HepG2 (cell line): ENCODE measurements around the gene AMZ2. TPM values are rescaled to one million over a fixed set of nuclear protein-coding genes. Genes with fewer than 3 reads are reported as not detected.

ENCODE experiments used
- BRD4 ChIP-seq: sonication (generic); formaldehyde crosslinking; IDR thresholded peaks from 2 replicates; pipeline ENCODE4 v1.4.0; 2020; ENCODE audit warnings: missing genetic modification reagents
- CENPX ChIP-seq: sonication (generic); formaldehyde crosslinking; IDR thresholded peaks from 2 replicates; pipeline ENCODE4 v1.9.0; 2021; ENCODE audit warnings: mild to moderate bottlenecking, missing genetic modification reagents, moderate library complexity
- SP2 ChIP-seq: sonication (generic); formaldehyde crosslinking; IDR thresholded peaks from 2 replicates; pipeline ENCODE4 v1.5.1; 2020; ENCODE audit warnings: mild to moderate bottlenecking, missing genetic modification reagents
- YEATS4 ChIP-seq: sonication (generic); formaldehyde crosslinking; IDR thresholded peaks from 2 replicates; pipeline ENCODE4 v1.4.0; 2020; ENCODE audit warnings: missing genetic modification reagents, borderline replicate concordance
- ZMYM3 ChIP-seq: sonication (generic); formaldehyde crosslinking; IDR thresholded peaks from 2 replicates; pipeline ENCODE4 v1.5.1; 2020; ENCODE audit warnings: mild to moderate bottlenecking, missing genetic modification reagents
- ZNF292 ChIP-seq: sonication (generic); formaldehyde crosslinking; IDR thresholded peaks from 2 replicates; pipeline ENCODE4 v1.8.1; 2022; ENCODE audit warnings: mild to moderate bottlenecking, low read depth, missing genetic modification reagents, borderline replicate concordance
- ZNF335 ChIP-seq: sonication (generic); formaldehyde crosslinking; IDR thresholded peaks from 2 replicates; pipeline ENCODE4 v1.4.0; 2020; ENCODE audit warnings: missing genetic modification reagents
- ZNF350 ChIP-seq: sonication (generic); formaldehyde crosslinking; IDR thresholded peaks from 2 replicates; pipeline ENCODE4 v1.4.0; 2020; ENCODE audit warnings: mild to moderate bottlenecking, low read depth, missing genetic modification reagents, borderline replicate concordance
- ZNF547 ChIP-seq: sonication (generic); formaldehyde crosslinking; IDR thresholded peaks from 2 replicates; pipeline ENCODE4 v1.5.1; 2020; ENCODE audit warnings: mild to moderate bottlenecking, missing genetic modification reagents
- ZNF598 ChIP-seq: sonication (generic); formaldehyde crosslinking; IDR thresholded peaks from 2 replicates; pipeline ENCODE4 v1.5.1; 2020; ENCODE audit warnings: mild to moderate bottlenecking, missing genetic modification reagents, borderline replicate concordance
- polyA plus RNA-seq, 8 experiments: library from polyadenylated mRNA; depleted of rRNA in 3 of 8; stranded (reverse) in 7 of 8; unstranded in 1 of 8; fragments of >200 nt; fragmentation: Illumina TruSeq in 4 of 8; extraction: Trizol in 4 of 8; gene quantifications; 2 replicates each; pipeline versions ENCODE4 v1.2.1 to v1.2.3, GENCODE V29; 2011 to 2016; ENCODE audit warnings: low read depth in 4 of 8, missing spikeins in 1 of 8, mixed read lengths in 1 of 8; ENCODE audit not compliant: insufficient read depth in 1 of 8
- total RNA-seq, 5 experiments: library from RNA; depleted of rRNA; stranded (reverse); fragments of >200 nt; fragmentation: Illumina TruSeq; extraction: Trizol; gene quantifications; 2 replicates each; pipeline ENCODE4 v1.2.3, GENCODE V29; 2016; ENCODE audit warnings: low read depth in 1 of 5
- TF ChIP-seq, protein P1 (sequence below): sonication (generic); formaldehyde crosslinking; IDR thresholded peaks from 2 replicates; pipeline ENCODE4 v1.4.0; 2020; ENCODE audit warnings: missing genetic modification reagents
- TF ChIP-seq, protein P2 (sequence below): sonication (generic); formaldehyde crosslinking; IDR thresholded peaks from 2 replicates; pipeline ENCODE4 v1.4.0; 2020; ENCODE audit warnings: missing genetic modification reagents
- TF ChIP-seq, protein P3 (sequence below): sonication (generic); formaldehyde crosslinking; IDR thresholded peaks from 2 replicates; pipeline ENCODE4 v1.8.0; 2022; ENCODE audit warnings: mild to moderate bottlenecking, missing genetic modification reagents; ENCODE audit not compliant: insufficient replicate concordance
- TF ChIP-seq, protein P4 (sequence below): sonication (generic); formaldehyde crosslinking; IDR thresholded peaks from 2 replicates; pipeline ENCODE4 v1.5.1; 2020; ENCODE audit warnings: mild to moderate bottlenecking, missing genetic modification reagents
- TF ChIP-seq, protein P5 (sequence below): sonication (generic); formaldehyde crosslinking; conservative IDR thresholded peaks from 2 replicates; pipeline ENCODE4 v1.4.0; 2020; ENCODE audit warnings: mild to moderate bottlenecking, missing genetic modification reagents, moderate library complexity

AMZ2 gene
- total and polyA plus RNA-seq, 2 of the 13 experiments (the other 11 are each of a cell fraction or from before 2014, with no cell fraction given): 86.9 to 90.2 TPM

DNA sequence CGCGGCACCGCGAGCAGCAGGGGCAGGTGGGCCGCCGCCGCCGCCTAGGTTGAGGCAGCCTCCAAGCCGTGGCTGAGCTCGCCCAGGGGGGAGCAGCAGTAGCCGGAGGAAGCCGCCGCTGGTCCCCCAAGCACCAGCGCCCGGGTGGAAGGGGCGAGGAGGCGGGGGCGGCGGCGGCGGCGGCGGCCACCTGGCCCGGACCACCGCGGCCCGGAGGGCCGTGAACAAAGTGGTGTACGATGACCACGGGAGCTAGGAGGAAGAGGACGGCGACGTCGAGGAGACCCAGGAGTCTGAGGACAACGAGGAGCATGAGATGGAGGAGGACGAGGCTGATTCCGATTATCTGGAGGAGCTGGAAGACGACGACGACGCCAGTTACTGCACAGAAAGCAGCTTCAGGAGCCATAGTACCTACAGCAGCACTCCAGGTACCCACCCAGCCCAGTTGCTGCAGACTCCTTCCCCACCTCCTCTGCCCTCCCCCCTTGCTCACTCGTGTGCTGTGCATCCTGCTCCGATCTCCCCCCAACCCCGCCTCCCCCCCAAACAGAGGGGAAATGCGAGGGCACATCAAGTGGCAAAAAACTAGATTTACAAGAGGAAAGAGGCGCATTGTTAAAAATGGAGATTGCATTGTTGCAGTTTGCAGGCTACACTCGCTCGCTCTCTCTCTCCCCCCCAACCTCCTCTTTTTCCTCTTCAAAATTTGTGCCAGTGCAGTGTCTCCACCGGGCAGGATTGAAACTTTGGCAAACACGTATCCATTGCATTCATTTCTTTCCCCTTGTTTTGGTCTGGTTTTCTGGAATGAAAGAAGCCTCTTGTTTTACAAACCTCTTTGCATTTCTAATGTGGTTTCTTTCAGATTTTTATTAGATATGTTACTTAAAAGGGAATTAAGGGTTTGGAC, 41.8 kb upstream of the AMZ2 start (continued):
- TF ChIP-seq, protein P1, sequence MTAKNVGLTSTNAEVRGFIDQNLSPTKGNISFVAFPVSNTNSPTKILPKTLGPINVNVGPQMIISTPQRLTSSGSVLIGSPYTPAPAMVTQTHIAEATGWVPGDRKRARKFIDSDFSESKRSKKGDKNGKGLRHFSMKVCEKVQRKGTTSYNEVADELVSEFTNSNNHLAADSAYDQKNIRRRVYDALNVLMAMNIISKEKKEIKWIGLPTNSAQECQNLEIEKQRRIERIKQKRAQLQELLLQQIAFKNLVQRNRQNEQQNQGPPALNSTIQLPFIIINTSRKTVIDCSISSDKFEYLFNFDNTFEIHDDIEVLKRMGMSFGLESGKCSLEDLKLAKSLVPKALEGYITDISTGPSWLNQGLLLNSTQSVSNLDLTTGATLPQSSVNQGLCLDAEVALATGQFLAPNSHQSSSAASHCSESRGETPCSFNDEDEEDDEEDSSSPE (CRISPR knock-in tag): no peak
- TF ChIP-seq CENPX (CRISPR knock-in tag) (no peak), YEATS4 (0 out of 2 replicates have a peak, but pooled peaks have one; percentile 0), ZNF547 (CRISPR knock-in tag) (0 out of 2 replicates have a peak, but pooled peaks have one; percentile 14), ZMYM3 (peak; percentile 39; the same call in 1 of the 2 replicates), ZNF335 (0 out of 2 replicates have a peak, but pooled peaks have one; percentile 39), BRD4 (CRISPR knock-in tag) (0 out of 2 replicates have a peak, but pooled peaks have one; percentile 10), ZNF292 (CRISPR knock-in tag) (peak; percentile 43; the same call in 1 of the 2 replicates), ZNF598 (CRISPR knock-in tag) (no peak), ZNF350 (CRISPR knock-in tag) (0 out of 2 replicates have a peak, but pooled peaks have one; percentile 13), SP2 (CRISPR knock-in tag) (0 out of 2 replicates have a peak, but pooled peaks have one; percentile 14)
- TF ChIP-seq, protein P2, sequence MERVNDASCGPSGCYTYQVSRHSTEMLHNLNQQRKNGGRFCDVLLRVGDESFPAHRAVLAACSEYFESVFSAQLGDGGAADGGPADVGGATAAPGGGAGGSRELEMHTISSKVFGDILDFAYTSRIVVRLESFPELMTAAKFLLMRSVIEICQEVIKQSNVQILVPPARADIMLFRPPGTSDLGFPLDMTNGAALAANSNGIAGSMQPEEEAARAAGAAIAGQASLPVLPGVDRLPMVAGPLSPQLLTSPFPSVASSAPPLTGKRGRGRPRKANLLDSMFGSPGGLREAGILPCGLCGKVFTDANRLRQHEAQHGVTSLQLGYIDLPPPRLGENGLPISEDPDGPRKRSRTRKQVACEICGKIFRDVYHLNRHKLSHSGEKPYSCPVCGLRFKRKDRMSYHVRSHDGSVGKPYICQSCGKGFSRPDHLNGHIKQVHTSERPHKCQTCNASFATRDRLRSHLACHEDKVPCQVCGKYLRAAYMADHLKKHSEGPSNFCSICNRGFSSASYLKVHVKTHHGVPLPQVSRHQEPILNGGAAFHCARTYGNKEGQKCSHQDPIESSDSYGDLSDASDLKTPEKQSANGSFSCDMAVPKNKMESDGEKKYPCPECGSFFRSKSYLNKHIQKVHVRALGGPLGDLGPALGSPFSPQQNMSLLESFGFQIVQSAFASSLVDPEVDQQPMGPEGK (CRISPR knock-in tag): peak; percentile 36; the same call in 1 of the 2 replicates
- TF ChIP-seq, protein P3, sequence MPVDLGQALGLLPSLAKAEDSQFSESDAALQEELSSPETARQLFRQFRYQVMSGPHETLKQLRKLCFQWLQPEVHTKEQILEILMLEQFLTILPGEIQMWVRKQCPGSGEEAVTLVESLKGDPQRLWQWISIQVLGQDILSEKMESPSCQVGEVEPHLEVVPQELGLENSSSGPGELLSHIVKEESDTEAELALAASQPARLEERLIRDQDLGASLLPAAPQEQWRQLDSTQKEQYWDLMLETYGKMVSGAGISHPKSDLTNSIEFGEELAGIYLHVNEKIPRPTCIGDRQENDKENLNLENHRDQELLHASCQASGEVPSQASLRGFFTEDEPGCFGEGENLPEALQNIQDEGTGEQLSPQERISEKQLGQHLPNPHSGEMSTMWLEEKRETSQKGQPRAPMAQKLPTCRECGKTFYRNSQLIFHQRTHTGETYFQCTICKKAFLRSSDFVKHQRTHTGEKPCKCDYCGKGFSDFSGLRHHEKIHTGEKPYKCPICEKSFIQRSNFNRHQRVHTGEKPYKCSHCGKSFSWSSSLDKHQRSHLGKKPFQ (CRISPR knock-in tag): no peak
- TF ChIP-seq, protein P4, sequence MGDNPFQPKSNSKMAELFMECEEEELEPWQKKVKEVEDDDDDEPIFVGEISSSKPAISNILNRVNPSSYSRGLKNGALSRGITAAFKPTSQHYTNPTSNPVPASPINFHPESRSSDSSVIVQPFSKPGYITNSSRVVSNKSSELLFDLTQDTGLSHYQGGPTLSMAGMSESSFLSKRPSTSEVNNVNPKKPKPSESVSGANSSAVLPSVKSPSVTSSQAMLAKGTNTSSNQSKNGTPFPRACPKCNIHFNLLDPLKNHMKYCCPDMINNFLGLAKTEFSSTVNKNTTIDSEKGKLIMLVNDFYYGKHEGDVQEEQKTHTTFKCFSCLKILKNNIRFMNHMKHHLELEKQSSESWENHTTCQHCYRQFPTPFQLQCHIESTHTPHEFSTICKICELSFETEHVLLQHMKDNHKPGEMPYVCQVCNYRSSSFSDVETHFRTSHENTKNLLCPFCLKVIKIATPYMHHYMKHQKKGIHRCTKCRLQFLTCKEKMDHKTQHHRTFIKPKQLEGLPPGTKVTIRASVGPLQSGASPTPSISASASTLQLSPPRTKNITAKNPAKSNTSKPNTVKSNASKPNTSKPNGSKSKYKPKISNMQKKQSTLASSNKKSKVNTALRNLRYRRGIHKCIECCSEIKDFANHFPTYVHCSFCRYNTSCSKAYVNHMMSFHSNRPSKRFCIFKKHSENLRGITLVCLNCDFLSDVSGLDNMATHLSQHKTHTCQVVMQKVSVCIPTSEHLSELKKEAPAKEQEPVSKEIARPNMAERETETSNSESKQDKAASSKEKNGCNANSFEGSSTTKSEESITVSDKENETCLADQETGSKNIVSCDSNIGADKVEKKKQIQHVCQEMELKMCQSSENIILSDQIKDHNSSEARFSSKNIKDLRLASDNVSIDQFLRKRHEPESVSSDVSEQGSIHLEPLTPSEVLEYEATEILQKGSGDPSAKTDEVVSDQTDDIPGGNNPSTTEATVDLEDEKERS (CRISPR knock-in tag): 0 out of 2 replicates have a peak, but pooled peaks have one; percentile 48
- TF ChIP-seq, protein P5, sequence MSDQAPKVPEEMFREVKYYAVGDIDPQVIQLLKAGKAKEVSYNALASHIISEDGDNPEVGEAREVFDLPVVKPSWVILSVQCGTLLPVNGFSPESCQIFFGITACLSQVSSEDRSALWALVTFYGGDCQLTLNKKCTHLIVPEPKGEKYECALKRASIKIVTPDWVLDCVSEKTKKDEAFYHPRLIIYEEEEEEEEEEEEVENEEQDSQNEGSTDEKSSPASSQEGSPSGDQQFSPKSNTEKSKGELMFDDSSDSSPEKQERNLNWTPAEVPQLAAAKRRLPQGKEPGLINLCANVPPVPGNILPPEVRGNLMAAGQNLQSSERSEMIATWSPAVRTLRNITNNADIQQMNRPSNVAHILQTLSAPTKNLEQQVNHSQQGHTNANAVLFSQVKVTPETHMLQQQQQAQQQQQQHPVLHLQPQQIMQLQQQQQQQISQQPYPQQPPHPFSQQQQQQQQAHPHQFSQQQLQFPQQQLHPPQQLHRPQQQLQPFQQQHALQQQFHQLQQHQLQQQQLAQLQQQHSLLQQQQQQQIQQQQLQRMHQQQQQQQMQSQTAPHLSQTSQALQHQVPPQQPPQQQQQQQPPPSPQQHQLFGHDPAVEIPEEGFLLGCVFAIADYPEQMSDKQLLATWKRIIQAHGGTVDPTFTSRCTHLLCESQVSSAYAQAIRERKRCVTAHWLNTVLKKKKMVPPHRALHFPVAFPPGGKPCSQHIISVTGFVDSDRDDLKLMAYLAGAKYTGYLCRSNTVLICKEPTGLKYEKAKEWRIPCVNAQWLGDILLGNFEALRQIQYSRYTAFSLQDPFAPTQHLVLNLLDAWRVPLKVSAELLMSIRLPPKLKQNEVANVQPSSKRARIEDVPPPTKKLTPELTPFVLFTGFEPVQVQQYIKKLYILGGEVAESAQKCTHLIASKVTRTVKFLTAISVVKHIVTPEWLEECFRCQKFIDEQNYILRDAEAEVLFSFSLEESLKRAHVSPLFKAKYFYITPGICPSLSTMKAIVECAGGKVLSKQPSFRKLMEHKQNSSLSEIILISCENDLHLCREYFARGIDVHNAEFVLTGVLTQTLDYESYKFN (CRISPR knock-in tag): no peak
